ENCODE results near the gene NLGN4X. TPM values are rescaled to one million over a fixed set of nuclear protein-coding genes. Genes with fewer than 3 reads are reported as not detected.

Gene NLGN4X
- 10 to 100 TPM in 2 of 12 donors, 1 to 10 TPM in 9, not detected in 1; 2.0 to 13.8 (median 3.5) TPM for polyA plus RNA-seq (ENCODE audit: insufficient read length in 12 of 12)
- long read RNA-seq, donor 1, full-length matches to known transcripts, result 3 of 3 reads
- long read RNA-seq, donor 1, partial matches to known transcripts, result 0 of 3 reads
- long read RNA-seq, donor 1, other reads (novel, unspliced or antisense), result 0 of 3 reads
- long read RNA-seq, donor 2, full-length matches to known transcripts, result 1 of 1 reads
- long read RNA-seq, donor 2, partial matches to known transcripts, result 0 of 1 reads
- long read RNA-seq, donor 2, other reads (novel, unspliced or antisense), result 0 of 1 reads
- long read RNA-seq, donor 3, result 0 reads
- long read RNA-seq, donor 4, full-length matches to known transcripts, result 1 of 1 reads
- long read RNA-seq, donor 4, partial matches to known transcripts, result 0 of 1 reads
- long read RNA-seq, donor 4, other reads (novel, unspliced or antisense), result 0 of 1 reads
- long read RNA-seq, donor 5, result 0 reads
- long read RNA-seq, donor 6, result 0 reads
- long read RNA-seq, donor 7, full-length matches to known transcripts, result 1 of 1 reads
- long read RNA-seq, donor 7, partial matches to known transcripts, result 0 of 1 reads
- long read RNA-seq, donor 7, other reads (novel, unspliced or antisense), result 0 of 1 reads
- long read RNA-seq, donor 8, result 0 reads
- long read RNA-seq, donor 9, result 0 reads
- long read RNA-seq, donor 10, result 0 reads
- long read RNA-seq, donor 11, result 0 reads

DNA sequence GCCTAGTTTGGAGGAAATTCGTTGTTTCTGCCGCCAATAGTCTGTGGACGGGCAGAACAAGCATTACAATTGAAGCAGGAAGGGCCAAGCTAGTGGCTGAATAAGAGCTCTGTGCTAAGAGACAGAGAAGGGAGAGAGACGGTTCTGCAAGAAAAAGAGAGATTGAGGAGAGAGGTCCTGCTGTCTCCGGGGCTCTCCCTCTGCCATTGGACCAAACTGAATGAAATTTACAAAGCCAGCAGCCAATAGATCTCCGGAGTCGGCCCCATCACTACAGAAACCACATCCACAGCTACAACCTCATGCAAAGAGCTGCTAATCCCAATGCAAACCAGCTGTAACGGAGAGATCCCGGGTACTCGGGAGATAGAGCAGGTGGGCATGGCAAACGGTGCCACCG, at the start of gene NLGN4X:
Gene NLGN4X, minus strand, starts transcription at position 148 of the 400 bp plus-strand sequence. CDS start 77,401 bp downstream, outside the sequence.
- DNase-seq, result no peak

DNA sequence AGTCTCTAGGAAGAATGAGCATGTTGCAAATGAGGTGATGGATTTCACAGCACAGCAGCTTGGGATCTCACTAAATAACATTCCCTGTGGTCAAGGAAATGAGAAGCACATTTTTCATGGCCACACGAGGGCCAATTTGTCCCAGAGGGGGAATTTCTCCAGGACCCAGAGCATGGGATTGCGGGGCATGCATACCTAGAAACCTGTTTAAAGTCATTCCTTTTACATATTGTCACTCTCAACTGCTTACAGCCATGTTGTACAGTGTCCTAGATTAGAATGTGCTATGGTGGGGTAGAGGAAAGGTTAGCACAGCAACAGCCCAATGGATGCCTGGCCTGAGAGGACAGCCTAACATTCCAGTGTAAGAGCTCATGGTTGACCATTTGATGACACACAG, 37.4 kb upstream of the NLGN4X start:
- no peak for DNase-seq

DNA sequence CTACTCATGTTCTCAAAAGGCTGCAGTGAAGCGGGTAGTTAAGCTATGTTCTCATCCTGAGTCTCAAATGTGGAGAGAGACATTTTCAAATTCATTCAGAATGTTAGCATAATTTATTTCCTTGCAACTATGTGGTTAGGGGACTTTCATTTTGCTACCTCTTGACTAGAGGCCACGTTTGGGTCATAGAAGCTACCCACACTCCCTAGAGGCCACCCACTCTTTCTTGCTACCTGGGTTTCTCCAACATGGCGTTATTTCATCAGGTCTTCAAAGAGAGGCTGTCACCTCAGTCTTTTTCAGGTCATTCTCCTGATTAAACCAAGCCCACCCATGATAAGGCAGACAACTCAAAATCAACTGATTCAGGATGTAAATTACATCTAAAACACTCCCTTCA, 34.3 kb upstream of the NLGN4X start:
- DNase-seq, result no peak

DNA sequence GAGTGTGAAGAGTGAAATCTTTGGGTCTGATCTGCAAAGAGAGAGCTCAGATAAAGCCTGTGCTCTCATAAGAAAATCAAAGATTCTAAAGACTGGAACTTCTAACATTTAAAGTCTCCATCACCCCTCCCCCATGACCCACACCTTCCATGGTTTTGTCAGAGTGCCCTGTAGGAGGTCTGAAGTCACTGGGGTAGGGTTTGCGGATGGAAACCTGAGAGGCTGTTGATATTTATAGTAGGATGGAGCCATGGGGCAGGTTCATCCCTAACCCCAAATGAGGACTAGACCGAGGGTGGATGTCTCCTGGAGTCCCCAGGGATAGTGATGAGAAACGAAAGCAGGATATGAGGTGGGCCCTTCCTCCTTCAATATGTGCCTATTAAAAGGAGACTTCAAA, 28.4 kb upstream of the NLGN4X start:
- DNase-seq, result no peak

DNA sequence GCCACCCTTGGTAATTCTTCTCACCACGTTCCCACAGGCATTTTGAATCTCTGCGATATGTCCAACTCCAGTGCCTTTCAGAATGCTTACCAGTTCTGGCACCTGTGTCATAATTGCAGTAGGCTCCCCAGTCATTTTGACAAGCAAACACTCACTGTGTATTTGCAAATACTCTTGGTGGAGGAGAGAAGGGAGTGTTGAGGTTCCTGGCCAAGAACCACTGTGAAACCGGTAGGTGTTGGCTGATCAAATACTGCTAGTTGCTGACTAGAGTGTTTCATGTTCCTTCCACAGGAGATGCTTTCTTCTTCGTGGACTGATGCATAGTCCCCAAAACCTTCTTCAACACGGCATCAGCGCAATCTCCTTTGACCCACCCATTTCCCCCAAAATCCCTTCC, 16.0 kb upstream of the NLGN4X start:
- DNase-seq, result no peak

DNA sequence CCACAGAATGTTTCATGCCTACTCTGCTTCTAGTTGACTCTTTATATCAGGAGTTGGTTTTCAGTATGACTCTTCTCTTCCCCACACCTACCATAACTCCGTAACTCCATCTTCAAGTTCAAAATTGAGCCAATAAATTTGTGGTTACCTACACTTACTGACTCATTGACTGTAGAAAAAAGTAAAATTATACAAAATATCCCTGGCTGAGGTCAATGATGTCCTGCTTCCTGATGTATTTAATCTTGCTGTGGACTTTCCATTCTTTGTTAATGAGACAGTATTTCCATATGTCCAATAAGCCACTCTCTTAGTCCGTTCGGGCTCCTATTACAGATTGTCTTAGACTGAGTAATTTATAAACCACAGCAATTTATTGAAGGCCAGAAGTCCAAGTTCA, 9.9 kb upstream of the NLGN4X start:
- DNase-seq, result no peak

DNA sequence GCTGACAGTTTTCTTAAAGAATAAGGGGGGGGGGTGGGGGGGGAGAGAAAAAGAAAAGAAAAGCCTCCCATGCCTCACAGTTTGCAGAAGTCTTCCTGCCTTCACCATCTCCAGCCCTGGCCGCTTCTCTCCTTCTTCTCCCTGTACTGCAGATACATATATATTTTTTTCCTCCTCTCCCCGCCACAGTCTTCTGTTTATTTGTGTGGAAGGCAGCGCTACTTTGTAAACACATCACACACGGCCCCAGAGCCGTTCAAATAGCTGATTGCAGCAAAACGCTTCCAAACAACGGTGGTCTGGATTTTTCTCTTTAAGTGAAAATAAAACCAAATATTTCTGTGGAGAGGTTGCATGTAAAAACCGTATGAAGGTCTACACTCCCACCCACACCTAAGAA, 732 bp downstream of the NLGN4X start:
- no peak for DNase-seq

DNA sequence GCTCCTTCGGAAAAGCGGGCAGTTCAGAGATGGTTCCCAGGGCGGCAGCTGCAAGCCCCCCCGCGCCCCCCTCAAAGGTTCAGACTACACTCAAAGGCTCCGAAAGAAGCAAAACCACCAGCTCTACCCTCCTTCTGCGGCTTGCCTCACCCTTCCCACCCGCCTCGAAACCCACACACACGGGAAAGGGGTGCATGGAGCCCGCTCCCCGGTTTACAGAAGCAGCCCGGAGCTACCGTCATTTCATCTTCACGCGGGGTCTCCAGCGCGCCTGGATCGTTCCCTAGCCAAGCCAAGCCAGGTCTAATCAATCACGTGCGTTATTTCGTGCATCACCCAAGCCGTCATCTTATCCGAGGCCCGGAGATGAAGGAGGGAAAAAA, 1.2 kb downstream of the NLGN4X start:
- DNase-seq, result no peak

DNA sequence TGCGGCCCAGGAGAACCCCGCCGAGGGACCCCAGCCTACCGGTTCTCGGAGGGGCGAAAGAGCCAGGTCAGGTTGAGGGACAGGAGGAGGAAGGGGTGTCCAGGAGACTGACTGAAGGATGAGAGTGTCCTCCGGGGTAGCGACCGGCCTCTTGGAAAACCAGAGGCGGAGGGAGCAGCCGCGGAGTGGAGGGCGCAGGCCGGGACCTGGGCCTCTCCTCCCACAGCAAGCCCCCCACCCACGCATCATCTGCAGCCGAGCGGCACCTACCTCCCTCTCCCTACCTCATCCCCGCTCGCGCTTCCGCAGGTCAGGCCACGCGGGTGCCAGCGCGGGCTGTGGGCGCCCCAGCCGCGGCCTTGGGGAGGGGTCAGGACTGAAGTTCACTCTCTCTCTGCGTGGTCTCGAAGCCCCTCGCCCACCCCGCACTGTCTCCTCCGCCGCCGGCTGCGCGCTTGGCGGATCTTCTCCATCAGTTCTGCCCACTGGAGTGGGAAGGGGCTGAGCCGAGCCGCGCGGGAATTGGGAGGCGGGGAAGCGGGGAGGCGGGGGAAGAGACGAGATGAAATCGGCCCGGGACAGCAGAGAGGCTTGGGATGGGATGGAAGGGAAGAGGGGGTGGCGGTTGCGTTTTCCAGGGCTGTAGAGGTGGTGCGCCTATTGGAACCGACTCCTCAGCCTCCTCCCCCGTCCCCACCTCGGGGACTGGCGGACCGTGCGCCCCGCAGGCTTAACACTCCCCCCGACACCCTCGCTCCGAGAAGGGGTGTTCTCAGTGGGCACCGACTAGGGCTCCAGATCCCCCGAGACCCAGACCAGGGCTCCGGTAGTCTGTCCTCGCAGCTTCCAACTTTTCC, 1.8 kb downstream of the NLGN4X start:
- no peak for DNase-seq

DNA sequence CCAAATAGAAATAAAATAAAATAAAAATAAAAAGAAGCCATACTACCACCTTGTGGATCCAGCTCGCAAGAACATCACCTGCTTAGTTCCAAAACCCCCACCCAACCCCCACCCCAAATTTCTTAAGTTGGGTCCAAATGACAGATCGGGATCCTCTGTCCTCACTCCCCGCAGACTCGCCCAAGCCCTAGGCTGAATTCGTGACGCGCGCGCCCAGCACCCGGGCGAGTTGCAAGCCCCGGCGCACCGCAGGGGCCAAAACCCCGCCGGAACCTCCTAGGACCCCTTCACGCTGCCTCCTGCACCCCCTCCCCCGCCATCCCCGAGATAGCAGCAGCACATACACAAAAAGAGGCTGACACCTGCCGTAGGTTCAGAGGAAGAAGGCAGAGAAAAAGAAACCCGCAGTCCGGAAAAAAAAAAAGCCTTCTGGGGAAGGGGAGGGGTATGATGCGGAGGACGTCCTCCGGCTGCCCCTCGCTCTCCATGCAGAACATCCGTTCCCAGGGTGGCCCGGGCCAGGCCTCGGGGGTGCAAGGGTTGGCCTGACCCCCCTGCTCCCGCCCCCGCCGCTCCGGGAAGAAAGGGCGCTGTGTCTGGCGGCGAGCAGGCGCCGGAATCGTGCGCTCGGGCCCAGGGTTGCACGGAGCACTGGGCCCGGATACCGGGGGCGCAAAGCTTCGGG, 2.6 kb downstream of the NLGN4X start:
- no peak for DNase-seq

DNA sequence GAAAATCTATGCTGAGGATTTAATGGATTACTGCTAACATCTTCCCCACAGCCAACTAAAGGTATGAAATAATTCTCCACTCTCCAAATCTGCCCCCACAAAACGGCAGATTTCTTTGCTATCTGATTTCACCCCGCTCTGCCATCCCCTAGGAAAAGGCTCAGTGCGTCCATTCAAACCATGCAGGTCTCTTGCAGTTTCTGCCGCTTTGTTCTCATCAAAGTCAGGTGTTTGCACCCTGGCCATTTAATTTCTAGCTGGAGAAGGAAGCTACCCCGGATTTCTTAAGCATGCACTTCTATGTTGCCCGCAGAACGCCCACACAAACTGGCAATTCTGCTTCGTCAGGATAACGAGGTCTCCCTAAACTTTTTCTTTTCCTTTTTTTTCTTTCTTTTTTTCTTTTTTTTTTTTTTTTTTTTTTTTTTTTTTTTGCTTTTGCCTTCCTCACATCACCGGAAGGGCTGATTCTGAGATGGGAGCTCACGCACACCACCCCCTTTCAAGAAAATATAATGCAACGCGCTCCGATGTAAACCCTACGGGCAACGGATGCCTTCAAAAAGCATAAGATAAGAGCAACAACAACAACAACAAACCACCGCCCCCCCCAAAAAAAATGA, 3.3 kb downstream of the NLGN4X start:
- no peak for DNase-seq

DNA sequence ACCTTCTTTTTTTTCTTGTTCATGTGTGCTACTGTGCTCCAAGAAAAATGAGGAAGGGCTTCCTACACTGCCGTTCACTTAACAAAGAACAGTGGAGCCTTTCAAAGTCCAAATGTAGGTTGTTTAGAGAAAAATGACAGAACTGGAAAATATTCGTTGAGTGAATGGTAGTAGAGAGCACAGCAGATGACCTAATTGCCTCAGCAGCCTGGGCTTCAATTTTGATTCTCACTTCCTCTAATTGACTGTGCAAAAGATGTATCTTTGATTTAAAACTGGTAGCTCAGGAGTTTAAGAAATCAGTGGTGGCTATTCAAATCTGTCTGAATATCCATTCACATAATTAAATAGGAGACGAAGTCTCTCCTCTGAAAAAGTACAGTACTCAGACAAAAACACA, 5.2 kb downstream of the NLGN4X start:
- DNase-seq, result no peak

DNA sequence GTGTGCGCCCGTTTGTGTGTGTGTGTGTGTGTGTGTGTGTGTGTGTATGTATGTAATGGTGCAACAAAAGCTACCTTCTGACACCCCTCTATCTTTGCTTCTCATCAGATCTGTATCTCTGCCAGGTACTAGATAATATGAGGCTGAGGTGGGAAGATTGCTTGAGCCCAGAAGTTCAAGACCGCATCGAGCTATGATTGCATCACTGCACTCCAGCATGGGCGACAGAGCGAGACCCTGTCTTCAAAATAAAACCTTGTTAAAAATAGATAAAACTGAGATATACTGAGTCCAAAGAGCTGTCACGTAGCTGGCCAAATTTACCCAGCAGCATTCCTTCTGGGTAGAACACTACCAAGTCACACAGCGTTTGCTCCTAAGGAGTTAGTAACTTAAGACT, 18.4 kb downstream of the NLGN4X start:
- no peak for DNase-seq

DNA sequence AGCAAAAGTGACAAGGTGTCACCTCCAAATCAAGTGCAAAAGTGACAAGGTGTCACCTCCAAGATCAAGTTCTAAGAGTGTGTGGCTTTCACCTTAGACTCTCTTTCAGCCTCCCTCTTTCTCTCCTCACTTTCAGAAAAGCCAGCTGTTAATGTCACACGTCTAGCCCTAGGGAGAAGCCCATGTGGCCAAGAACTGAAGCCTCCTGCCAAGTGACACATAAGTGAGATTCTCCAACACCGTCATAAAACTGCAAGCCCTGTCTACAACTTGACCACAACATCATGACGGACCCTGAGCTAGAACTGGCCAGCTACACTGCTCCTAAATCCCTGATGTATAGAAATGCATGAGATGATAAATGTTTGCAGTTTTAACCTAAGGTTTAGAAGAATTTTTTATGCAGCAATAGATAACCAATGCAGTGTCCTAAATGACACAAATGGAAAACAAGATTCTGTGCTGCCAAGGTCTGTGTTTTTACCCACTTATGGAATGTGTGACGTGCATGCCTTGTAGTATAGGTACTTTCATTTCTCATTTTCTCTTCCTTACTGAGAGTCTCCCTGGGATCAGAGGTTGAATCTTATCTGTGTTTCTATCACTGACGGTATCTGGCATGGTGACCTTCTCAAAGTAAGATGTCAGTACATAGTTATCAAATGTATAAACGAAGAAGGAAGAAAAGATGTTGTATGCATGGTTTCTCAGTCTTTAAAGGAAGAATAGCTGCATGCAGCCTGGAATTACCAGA, 25.0 kb downstream of the NLGN4X start:
- DNase-seq, result no peak

DNA sequence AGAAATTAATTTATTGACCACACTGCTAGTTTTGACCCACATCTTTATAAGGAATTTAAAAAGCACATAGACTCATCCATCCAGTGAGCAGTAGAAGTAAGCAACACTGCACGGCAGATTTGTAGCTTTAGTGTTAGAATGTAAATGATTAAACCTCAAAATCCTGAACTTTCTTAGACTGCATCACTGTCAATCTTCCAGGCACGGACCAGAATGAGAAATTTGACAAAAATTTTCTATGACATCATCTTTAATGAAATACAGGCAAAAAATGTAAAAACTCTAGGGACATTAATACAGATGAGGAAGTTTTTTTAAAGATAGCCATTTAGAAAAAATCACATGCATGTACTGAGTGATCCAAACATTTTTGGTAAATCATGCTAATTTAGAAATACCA, 29.2 kb downstream of the NLGN4X start:
- no peak for DNase-seq

DNA sequence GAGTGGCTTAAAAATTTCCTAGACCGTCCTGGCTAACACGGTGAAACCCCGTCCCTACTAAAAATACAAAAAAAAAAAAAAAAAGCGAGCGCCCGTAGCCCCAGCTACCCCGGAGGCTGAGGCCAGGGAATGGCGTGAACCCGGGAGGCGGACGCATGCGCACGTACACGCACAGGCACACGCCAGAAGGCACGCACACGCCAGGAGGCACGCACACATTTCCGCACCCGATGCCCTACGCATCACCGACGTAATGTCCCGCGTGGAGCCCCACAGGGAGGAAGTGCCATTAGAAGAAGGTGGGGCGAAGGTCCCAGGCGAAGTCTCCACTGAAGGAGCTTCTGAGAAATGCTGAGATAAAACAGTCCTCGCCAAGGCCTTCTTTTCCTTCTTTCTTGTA, 41.4 kb downstream of the NLGN4X start:
- no peak for DNase-seq

DNA sequence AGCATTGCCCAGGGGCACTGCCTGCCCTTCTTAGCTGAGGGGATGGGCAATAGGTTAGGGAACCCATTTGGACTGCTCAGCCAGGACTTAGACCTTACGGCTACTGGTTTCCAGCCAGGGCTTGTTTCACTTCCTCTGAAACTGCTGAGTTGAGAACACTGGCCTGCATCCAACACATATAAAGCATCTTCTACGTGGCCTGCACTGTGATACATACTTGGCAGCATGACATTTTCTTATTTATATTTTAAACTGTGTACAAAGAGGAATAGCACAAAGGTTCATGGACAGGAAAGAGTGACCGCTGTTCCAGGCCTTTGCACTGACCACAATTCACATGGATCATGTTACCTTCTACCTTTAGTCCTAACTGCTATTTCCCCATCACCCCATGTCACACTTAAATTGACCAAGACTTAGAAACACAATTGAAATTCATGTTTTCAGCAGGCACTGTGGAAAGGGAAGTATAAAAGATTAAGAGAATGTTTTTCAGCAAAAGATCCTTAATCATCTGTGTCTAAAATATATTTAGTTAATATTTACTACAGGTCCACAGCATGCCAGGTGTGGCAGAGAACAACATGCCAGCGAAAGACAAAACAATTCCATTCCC, 43.7 kb downstream of the NLGN4X start:
- DNase-seq, result peak; percentile 2

DNA sequence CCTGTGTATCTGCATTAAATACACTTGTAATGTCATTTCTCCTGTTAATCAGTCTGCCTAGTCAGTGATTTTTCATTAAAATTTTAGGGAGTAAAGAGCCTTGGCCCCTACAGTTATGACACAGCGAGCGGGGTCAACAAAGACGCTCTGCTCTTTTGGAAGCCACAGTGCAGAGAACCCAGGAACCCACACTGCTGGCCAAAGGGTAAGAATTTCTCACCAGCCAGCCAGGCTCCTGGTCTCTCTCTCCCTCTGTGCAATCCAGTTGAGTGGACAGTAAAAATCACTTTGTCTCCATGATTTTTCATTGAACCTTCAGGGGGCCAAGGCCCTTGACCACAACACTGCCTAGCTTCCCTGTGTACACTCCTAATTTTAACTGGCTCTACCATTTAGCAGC, 52.8 kb downstream of the NLGN4X start:
- DNase-seq, result no peak

DNA sequence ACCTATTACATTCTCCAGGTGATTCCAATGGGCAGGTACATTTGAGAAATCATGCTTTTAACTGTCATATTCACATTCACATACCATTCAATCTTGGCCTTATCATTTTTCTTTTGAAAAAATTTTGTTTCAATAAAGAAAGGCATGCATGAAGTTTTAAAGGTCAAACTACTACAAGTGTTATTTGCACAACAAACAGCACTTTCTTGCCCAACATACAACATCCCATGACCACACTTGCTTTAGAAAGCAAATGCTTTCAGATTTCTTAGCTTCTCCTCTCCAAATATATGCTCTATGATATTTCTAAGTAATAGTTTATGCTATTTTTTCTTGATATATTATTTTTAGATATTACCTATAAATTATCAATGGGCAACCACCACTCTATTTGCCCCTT, 58.2 kb downstream of the NLGN4X start:
- DNase-seq, result no peak

DNA sequence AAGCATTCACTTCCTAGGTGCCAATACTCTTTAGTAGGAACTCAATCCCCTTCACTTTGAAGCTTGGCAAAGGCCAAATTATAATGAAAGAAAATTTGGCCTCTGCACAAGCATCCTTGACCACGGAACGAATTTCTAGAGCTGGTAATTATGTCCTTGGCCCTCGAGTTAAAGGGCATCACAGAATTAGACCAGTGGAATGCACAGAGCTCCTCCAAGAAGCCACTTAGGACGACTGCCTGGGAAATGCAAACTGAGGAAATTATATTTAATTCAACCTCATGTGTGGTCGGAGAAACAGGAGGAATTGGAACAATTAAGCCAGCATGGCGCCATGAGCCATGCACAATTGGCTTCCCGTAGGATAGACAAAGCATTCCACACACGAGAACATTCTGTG, 59.3 kb downstream of the NLGN4X start:
- no peak for DNase-seq

Data from muscle of arm (tissue), 14 donors.